Cardiac muscle cell (in vitro differentiated cells and primary cell): ENCODE measurements around the gene YTHDC1. TPM values are rescaled to one million over a fixed set of nuclear protein-coding genes. Genes with fewer than 3 reads are reported as not detected.

Experiments used
- DNase-seq, 2 donors: peaks; one replicate each; pipeline versions ENCODE4 v3.0.0 to v3.0.0-alpha.2; 2010 to 2017; ENCODE audit warnings: low read depth in 1 of 2, low spot score in 1 of 2
- H3K27ac ChIP-seq: fragments of 200-600 bp; sonication (generic); 2 replicates; pipeline ENCODE4 v1.5.1; 2016
- H3K27me3 ChIP-seq: fragments of 200-600 bp; sonication (generic); 2 replicates; pipeline ENCODE4 v1.6.0; 2016; ENCODE audit warnings: control low read depth
- H3K36me3 ChIP-seq: fragments of 200-600 bp; sonication (generic); 2 replicates; pipeline ENCODE4 v1.5.1; 2016; ENCODE audit warnings: control low read depth
- H3K4me1 ChIP-seq: fragments of 200-600 bp; sonication (generic); 2 replicates; pipeline ENCODE4 v1.8.1; 2017; ENCODE audit warnings: low read depth, mild to moderate bottlenecking, mixed run types
- H3K4me3 ChIP-seq: fragments of 200-600 bp; sonication (generic); 2 replicates; pipeline ENCODE4 v1.5.1; 2016; ENCODE audit warnings: mild to moderate bottlenecking
- H3K9me3 ChIP-seq: fragments of 200-600 bp; sonication (generic); 2 replicates; pipeline ENCODE4 v1.5.1; 2017; ENCODE audit warnings: low read depth, mild to moderate bottlenecking, control low read depth
- polyA plus RNA-seq: library from polyadenylated mRNA; unstranded; fragments of >200 nt; fragmentation: Nextera tagmentation; extraction: Ambion mirVana; gene quantifications from 2 replicates; pipeline ENCODE4 v1.2.1, GENCODE V29; 2016
- total RNA-seq: library from RNA; depleted of rRNA; stranded (reverse); fragments of >200 nt; gene quantifications from 2 replicates; pipeline ENCODE4 v1.2.3, GENCODE V29; 2016
- TF ChIP-seq, protein P1 (sequence below): IDR thresholded peaks from 2 replicates; pipeline ENCODE4 v1.5.1; 2012; ENCODE audit warnings: low read depth, mild to moderate bottlenecking, low read length

The YTHDC1 gene
- total and polyA plus RNA-seq, 2 experiments from 2014 or later = 31.0 to 75.2 TPM

DNA sequence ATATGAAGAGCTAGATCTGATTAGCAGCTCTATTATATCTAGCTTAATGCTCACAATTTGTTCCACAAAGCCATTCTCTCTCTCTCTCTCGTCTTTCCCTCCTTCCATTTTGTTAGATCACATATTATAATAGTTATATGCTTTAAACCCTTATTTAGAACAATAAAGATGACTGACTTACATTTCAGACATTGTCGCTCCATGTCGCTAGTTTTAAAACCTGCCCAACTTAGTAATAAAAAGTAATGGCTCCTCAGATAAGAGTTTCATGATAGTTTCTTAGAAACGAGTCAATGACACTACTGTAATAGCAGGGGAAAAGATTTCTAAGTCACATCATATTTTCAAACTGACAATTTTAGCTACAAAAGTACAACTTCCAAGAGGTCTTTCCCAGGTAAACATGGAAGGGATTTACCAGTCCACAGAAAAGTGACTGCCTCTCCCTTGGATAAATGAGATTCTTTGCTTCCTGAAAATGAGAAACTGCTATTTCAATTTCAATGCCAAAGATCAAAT lies 38.5 kb upstream of the YTHDC1 start:
- no peak overlapping the region for H3K27ac ChIP-seq
- TF ChIP-seq, protein P1, sequence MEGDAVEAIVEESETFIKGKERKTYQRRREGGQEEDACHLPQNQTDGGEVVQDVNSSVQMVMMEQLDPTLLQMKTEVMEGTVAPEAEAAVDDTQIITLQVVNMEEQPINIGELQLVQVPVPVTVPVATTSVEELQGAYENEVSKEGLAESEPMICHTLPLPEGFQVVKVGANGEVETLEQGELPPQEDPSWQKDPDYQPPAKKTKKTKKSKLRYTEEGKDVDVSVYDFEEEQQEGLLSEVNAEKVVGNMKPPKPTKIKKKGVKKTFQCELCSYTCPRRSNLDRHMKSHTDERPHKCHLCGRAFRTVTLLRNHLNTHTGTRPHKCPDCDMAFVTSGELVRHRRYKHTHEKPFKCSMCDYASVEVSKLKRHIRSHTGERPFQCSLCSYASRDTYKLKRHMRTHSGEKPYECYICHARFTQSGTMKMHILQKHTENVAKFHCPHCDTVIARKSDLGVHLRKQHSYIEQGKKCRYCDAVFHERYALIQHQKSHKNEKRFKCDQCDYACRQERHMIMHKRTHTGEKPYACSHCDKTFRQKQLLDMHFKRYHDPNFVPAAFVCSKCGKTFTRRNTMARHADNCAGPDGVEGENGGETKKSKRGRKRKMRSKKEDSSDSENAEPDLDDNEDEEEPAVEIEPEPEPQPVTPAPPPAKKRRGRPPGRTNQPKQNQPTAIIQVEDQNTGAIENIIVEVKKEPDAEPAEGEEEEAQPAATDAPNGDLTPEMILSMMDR = no peak
- no peak for DNase-seq
- no peaks in the 10 kb centered on the region for H3K27me3 ChIP-seq
- no peaks in the 10 kb centered on the region for H3K36me3 ChIP-seq
- H3K9me3 ChIP-seq = no peaks in the 10 kb centered on the region
- no peaks in the 10 kb centered on the region for H3K4me1 ChIP-seq
- H3K4me3 ChIP-seq = no peak overlapping the region

DNA sequence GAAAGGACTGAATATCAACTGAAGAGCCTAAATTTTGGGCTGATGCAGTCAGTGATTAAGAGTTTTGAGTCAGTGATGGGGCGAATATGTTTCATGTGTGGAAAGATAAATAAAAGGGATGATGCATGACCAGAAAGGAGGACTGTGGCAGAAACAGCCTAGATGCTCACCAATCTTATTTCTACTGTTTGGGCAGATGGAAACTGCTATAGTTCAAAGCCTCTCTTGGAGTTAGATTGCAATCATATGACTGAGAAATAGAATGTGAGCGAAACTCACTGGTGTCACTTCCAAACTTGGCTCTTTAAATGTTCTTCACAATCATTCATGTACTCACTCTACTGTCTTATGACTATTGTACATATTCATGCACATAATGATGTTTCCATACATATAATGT lies 35.4 kb upstream of the YTHDC1 start:
- H3K9me3 ChIP-seq = no peaks in the 10 kb centered on the region
- H3K27me3 ChIP-seq = no peaks in the 10 kb centered on the region
- DNase-seq = no peak
- TF ChIP-seq, protein P1 = no peak
- no peak overlapping the region for H3K27ac ChIP-seq
- H3K36me3 ChIP-seq = no peaks in the 10 kb centered on the region
- H3K4me3 ChIP-seq = no peak overlapping the region
- H3K4me1 ChIP-seq = no peaks in the 10 kb centered on the region

DNA sequence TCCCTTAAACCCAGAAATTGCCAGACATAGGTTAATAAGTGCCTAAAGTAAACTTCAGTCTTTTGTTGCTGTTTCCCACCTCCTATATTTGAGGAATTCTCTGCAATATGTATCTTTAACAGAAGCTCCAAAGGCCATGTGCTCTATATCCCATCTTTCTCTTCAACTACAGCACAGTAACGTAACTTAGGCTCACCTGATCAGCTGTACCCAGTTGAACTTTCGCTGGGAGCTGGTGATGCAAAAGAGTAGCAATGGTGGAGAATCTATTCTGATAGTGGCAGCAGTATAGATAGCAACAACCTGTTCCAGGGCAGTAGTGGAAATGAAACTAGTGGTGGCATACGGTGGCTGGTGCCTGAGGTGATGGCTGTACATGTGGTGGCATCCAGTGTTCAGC lies 33.2 kb upstream of the YTHDC1 start:
- Histone ChIP-seq H3K9me3 (no peaks in the 10 kb centered on the region), H3K36me3 (no peaks in the 10 kb centered on the region), H3K4me1 (no peaks in the 10 kb centered on the region), H3K27me3 (no peaks in the 10 kb centered on the region), H3K4me3 (no peak overlapping the region), H3K27ac (no peak overlapping the region)
- TF ChIP-seq, protein P1 = no peak
- DNase-seq = no peak

DNA sequence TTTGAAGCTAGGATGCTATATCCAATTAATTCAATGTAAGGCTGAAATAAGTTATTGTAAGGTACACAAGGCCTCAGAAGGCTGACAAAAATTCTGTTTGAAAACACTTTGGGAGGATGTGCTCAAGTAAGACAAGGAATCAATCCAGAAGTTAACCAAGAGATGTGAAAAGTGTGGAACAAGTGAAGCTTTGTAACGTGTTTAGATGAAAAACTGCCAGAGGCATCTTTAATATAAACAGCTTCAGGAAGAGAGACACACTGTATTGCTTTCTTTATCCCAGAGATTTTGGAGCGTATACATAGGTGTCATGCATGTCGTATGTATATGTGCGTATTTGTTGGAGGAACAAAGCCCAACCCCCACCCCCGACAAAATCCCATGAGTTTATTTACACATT lies 28.3 kb upstream of the YTHDC1 start:
- H3K4me3 ChIP-seq = no peak overlapping the region
- H3K27me3 ChIP-seq = no peaks in the 10 kb centered on the region
- H3K36me3 ChIP-seq = no peaks in the 10 kb centered on the region
- no peaks in the 10 kb centered on the region for H3K4me1 ChIP-seq
- TF ChIP-seq, protein P1 = no peak
- no peak overlapping the region for H3K27ac ChIP-seq
- H3K9me3 ChIP-seq = no peaks in the 10 kb centered on the region
- no peak for DNase-seq

DNA sequence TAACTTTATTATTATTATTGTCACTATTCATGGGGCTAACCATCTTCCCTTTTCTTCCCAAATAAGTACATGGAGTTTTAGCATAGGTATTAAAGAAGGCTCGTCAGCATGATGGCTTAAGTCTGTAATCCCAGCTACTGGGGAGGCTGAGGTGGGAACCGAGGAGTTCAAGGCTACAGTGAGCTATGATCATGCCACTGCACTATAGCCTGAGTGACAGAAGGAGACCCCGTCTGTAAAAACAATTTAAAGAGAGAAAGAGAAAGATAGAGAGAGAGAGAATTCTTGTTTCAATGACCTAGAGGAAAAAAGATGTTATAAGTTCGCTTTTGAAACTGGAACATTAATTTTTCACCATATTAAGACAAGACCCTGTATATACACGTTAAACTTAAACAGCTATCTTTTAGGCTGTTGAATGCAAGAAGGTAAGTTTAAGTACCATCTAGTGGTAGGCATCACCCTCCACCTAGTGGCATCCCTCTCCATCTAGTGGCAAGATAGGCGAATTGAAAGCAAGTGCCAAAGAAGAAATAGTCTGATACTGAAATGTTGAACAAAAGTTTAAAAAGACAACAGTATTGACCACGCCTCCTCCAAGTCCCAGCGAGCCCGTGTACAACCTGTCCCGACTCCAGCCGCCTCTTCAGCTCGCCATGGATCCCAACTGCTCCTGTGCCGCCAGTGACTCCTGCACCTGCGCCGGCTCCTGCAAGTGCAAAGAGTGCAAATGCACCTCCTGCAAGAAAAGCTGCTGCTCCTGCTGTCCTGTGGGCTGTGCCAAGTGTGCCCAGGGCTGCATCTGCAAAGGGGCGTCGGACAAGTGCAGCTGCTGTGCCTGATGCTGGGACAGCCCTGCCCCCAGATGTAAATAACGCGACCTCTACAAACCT lies 26.0 kb upstream of the YTHDC1 start:
- no peaks in the 10 kb centered on the region for H3K27me3 ChIP-seq
- H3K4me1 ChIP-seq = no peaks in the 10 kb centered on the region
- DNase-seq = peak; percentile 55 to 64
- no peak overlapping the region for H3K27ac ChIP-seq
- H3K9me3 ChIP-seq = no peaks in the 10 kb centered on the region
- no peaks in the 10 kb centered on the region for H3K36me3 ChIP-seq
- TF ChIP-seq, protein P1 = peak; percentile 86
- H3K4me3 ChIP-seq = peak overlapping the region; percentile 14
